HepG2 (cell line): Measurements from ENCODE around the gene EFNA3. TPM values are rescaled to one million over a fixed set of nuclear protein-coding genes. Genes with fewer than 3 reads are reported as not detected.
A peak's percentile ranks its signal among the peaks of the same experiment; 100 is the strongest.

Experiments
- ARNTL ChIP-seq: sonication (generic); formaldehyde crosslinking; IDR thresholded peaks from 2 replicates; pipeline ENCODE4 v1.4.0; 2020; ENCODE audit warnings: mild to moderate bottlenecking, missing genetic modification reagents
- FOXK1 ChIP-seq: sonication (generic); formaldehyde crosslinking; IDR thresholded peaks from 2 replicates; pipeline ENCODE4 v1.4.0; 2020; ENCODE audit warnings: low read depth, missing genetic modification reagents, borderline replicate concordance
- HDAC1 ChIP-seq: sonication (generic); formaldehyde crosslinking; IDR thresholded peaks from 2 replicates; pipeline ENCODE4 v1.5.1; 2020; ENCODE audit warnings: mild to moderate bottlenecking, missing genetic modification reagents
- IRF2 ChIP-seq: IDR thresholded peaks from 2 replicates; pipeline ENCODE4 v1.6.1; 2018; ENCODE audit warnings: missing genetic modification reagents, missing compliant biosample characterization
- KDM2A ChIP-seq: sonication (generic); formaldehyde crosslinking; IDR thresholded peaks from 2 replicates; pipeline ENCODE4 v1.4.0; 2020; ENCODE audit warnings: low read depth, missing genetic modification reagents, borderline replicate concordance
- LCORL ChIP-seq, 2 experiments: fragments of 450-650 bp in 1 of 2; sonication (generic) in 1 of 2; formaldehyde crosslinking in 1 of 2; IDR thresholded peaks; 2 replicates each; pipeline versions ENCODE4 v1.5.0 to v1.6.1; 2017 to 2020; ENCODE audit warnings: antibody characterized with exemption in 1 of 2, missing genetic modification reagents in 1 of 2
- SALL1 ChIP-seq: sonication (generic); formaldehyde crosslinking; IDR thresholded peaks from 2 replicates; pipeline ENCODE4 v1.8.0; 2022; ENCODE audit warnings: mild to moderate bottlenecking, missing genetic modification reagents
- SIX4 ChIP-seq: sonication (generic); formaldehyde crosslinking; IDR thresholded peaks from 2 replicates; pipeline ENCODE4 v1.4.0; 2020; ENCODE audit warnings: missing genetic modification reagents
- SOX13 ChIP-seq, 3 experiments: fragments of 450-650 bp in 1 of 3; sonication (generic) in 1 of 3; formaldehyde crosslinking in 1 of 3; IDR thresholded peaks in 2 of 3; conservative IDR thresholded peaks in 1 of 3; 2 replicates each; pipeline versions ENCODE4 v1.5.0 to v1.6.1; 2016 to 2020; ENCODE audit warnings: antibody characterized with exemption in 1 of 3, mild to moderate bottlenecking in 1 of 3, missing compliant biosample characterization in 1 of 3, missing genetic modification reagents in 1 of 3, moderate library complexity in 1 of 3
- ZFX ChIP-seq: sonication (generic); formaldehyde crosslinking; IDR thresholded peaks from 2 replicates; pipeline ENCODE4 v1.4.0; 2020; ENCODE audit warnings: mild to moderate bottlenecking, low read depth, missing genetic modification reagents, moderate library complexity
- ZMYM3 ChIP-seq: sonication (generic); formaldehyde crosslinking; IDR thresholded peaks from 2 replicates; pipeline ENCODE4 v1.5.1; 2020; ENCODE audit warnings: mild to moderate bottlenecking, missing genetic modification reagents
- ZNF549 ChIP-seq: sonication (generic); formaldehyde crosslinking; IDR thresholded peaks from 2 replicates; pipeline ENCODE4 v1.5.0; 2020; ENCODE audit warnings: missing genetic modification reagents
- ZNF567 ChIP-seq: sonication (generic); formaldehyde crosslinking; IDR thresholded peaks from 2 replicates; pipeline ENCODE4 v1.8.1; 2023; ENCODE audit warnings: mild to moderate bottlenecking, missing genetic modification reagents, borderline replicate concordance
- ZNF598 ChIP-seq: sonication (generic); formaldehyde crosslinking; IDR thresholded peaks from 2 replicates; pipeline ENCODE4 v1.5.1; 2020; ENCODE audit warnings: mild to moderate bottlenecking, missing genetic modification reagents, borderline replicate concordance
- ZNF720 ChIP-seq: sonication (generic); formaldehyde crosslinking; IDR thresholded peaks from 2 replicates; pipeline ENCODE4 v1.4.0; 2020; ENCODE audit warnings: missing genetic modification reagents
- ZNF790 ChIP-seq: sonication (generic); formaldehyde crosslinking; IDR thresholded peaks from 2 replicates; pipeline ENCODE4 v1.8.0; 2022; ENCODE audit warnings: missing genetic modification reagents, mild to moderate bottlenecking, borderline replicate concordance
- polyA plus RNA-seq, 8 experiments: library from polyadenylated mRNA; depleted of rRNA in 3 of 8; stranded (reverse) in 7 of 8; unstranded in 1 of 8; fragments of >200 nt; fragmentation: Illumina TruSeq in 4 of 8; extraction: Trizol in 4 of 8; gene quantifications; 2 replicates each; pipeline versions ENCODE4 v1.2.1 to v1.2.3, GENCODE V29; 2011 to 2016; ENCODE audit warnings: low read depth in 4 of 8, missing spikeins in 1 of 8, mixed read lengths in 1 of 8; ENCODE audit not compliant: insufficient read depth in 1 of 8
- total RNA-seq, 5 experiments: library from RNA; depleted of rRNA; stranded (reverse); fragments of >200 nt; fragmentation: Illumina TruSeq; extraction: Trizol; gene quantifications; 2 replicates each; pipeline ENCODE4 v1.2.3, GENCODE V29; 2016; ENCODE audit warnings: low read depth in 1 of 5
- TF ChIP-seq, protein P1 (sequence below): sonication (generic); formaldehyde crosslinking; IDR thresholded peaks from 2 replicates; pipeline ENCODE4 v1.4.0; 2020; ENCODE audit warnings: missing genetic modification reagents
- TF ChIP-seq, protein P2 (sequence below): sonication (generic); formaldehyde crosslinking; IDR thresholded peaks from 2 replicates; pipeline ENCODE4 v1.8.1; 2023; ENCODE audit warnings: mild to moderate bottlenecking, missing genetic modification reagents
- TF ChIP-seq, protein P3 (sequence below): sonication (generic); formaldehyde crosslinking; IDR thresholded peaks from 2 replicates; pipeline ENCODE4 v1.8.1; 2023; ENCODE audit warnings: mild to moderate bottlenecking, inconsistent platforms, moderate library complexity, missing genetic modification reagents, borderline replicate concordance
- TF ChIP-seq, protein P4 (sequence below): IDR thresholded peaks from 2 replicates; pipeline ENCODE4 v1.6.1; 2016; ENCODE audit warnings: low read depth, missing genetic modification reagents, missing compliant biosample characterization

Gene EFNA3
- total and polyA plus RNA-seq, 2 of the 13 experiments (the other 11 are each of a cell fraction or from before 2014, with no cell fraction given): 1.0 to 5.7 TPM

DNA sequence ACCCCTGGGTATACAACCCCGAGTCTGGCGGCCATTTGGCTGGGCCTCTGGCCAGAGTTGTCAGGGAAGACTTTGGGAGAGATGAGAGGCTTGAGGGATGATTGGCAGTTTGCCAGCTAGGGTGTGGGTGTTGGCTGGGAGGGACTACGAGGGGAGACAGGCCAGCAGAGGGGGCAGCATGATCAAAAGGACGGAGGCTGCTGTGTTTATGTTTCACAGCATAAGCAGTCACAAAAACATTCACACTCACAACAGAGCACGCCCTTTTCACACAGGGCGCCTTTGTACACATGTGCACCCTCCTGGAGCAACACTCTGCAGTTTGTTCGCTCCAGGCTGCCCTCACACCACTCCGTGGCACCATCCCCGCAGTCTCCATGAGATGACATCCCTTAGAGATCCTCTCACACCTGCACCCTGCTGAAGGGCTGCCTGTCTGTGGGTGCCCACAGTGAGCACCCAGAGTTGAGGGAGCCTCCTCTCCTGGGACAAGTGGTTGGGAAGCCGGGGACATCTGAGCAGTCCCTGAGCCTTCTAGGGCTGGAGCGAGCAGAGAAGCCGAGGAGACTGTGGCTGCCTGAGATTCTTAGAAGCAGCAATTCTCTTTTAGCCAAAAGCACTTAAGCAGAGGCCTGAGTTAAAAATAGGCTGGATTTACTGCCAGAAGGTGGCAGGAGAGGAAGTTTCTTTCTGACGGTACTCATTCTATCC is 15.4 kb downstream of the EFNA3 start (continued):
- peak; percentile 87 for TF ChIP-seq LCORL (IDR thresholded peaks at IDR 0.05)
- TF ChIP-seq LCORL (CRISPR knock-in tag; IDR thresholded peaks at IDR 0.05): 0 out of 2 replicates have a peak, but pooled peaks have one; percentile 24
- TF ChIP-seq ZNF598 (CRISPR knock-in tag): peak; percentile 39; the same call in 1 of the 2 replicates
- TF ChIP-seq ZNF790 (CRISPR knock-in tag): 0 out of 2 replicates have a peak, but pooled peaks have one; percentile 53
- peak; percentile 35; the same call in 1 of the 2 replicates for TF ChIP-seq FOXK1 (CRISPR knock-in tag)
- peak; percentile 40; the same call in 1 of the 2 replicates for TF ChIP-seq SALL1 (CRISPR knock-in tag)
- TF ChIP-seq ZFX (CRISPR knock-in tag): peak; percentile 27
- TF ChIP-seq, protein P1, sequence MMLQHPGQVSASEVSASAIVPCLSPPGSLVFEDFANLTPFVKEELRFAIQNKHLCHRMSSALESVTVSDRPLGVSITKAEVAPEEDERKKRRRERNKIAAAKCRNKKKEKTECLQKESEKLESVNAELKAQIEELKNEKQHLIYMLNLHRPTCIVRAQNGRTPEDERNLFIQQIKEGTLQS (CRISPR knock-in tag): no peak
- peak; percentile 35; the same call in 1 of the 2 replicates for TF ChIP-seq KDM2A (CRISPR knock-in tag)
- 0 out of 2 replicates have a peak, but pooled peaks have one; percentile 56 for TF ChIP-seq ZNF720 (CRISPR knock-in tag)
- peak; percentile 55 for TF ChIP-seq HDAC1 (CRISPR knock-in tag)
- TF ChIP-seq, protein P2, sequence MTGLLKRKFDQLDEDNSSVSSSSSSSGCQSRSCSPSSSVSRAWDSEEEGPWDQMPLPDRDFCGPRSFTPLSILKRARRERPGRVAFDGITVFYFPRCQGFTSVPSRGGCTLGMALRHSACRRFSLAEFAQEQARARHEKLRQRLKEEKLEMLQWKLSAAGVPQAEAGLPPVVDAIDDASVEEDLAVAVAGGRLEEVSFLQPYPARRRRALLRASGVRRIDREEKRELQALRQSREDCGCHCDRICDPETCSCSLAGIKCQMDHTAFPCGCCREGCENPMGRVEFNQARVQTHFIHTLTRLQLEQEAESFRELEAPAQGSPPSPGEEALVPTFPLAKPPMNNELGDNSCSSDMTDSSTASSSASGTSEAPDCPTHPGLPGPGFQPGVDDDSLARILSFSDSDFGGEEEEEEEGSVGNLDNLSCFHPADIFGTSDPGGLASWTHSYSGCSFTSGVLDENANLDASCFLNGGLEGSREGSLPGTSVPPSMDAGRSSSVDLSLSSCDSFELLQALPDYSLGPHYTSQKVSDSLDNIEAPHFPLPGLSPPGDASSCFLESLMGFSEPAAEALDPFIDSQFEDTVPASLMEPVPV (CRISPR knock-in tag): no peak
- TF ChIP-seq ZNF567 (CRISPR knock-in tag): no peak
- TF ChIP-seq ARNTL (CRISPR knock-in tag): no peak
- TF ChIP-seq SOX13 (IDR thresholded peaks at IDR 0.05): no peak
- TF ChIP-seq SOX13 (CRISPR knock-in tag; conservative IDR thresholded peaks at IDR 0.05 in 1 of 2, IDR thresholded peaks at IDR 0.05 in 1 of 2): 0 out of 4 replicates have a peak, but pooled peaks of 1 of the 2 experiments have one; percentile 6
- no peak for TF ChIP-seq ZNF549 (CRISPR knock-in tag)
- TF ChIP-seq, protein P3, sequence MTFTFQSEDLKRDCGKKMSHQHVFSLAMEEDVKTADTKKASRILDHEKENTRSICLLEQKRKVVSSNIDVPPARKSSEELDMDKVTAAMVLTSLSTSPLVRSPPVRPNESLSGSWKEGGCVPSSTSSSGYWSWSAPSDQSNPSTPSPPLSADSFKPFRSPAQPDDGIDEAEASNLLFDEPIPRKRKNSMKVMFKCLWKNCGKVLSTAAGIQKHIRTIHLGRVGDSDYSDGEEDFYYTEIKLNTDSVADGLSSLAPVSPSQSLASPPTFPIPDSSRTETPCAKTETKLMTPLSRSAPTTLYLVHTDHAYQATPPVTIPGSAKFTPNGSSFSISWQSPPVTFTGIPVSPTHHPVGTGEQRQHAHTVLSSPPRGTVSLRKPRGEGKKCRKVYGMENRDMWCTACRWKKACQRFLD (CRISPR knock-in tag): no peak
- no peak for TF ChIP-seq SIX4 (CRISPR knock-in tag)
- TF ChIP-seq, protein P4, sequence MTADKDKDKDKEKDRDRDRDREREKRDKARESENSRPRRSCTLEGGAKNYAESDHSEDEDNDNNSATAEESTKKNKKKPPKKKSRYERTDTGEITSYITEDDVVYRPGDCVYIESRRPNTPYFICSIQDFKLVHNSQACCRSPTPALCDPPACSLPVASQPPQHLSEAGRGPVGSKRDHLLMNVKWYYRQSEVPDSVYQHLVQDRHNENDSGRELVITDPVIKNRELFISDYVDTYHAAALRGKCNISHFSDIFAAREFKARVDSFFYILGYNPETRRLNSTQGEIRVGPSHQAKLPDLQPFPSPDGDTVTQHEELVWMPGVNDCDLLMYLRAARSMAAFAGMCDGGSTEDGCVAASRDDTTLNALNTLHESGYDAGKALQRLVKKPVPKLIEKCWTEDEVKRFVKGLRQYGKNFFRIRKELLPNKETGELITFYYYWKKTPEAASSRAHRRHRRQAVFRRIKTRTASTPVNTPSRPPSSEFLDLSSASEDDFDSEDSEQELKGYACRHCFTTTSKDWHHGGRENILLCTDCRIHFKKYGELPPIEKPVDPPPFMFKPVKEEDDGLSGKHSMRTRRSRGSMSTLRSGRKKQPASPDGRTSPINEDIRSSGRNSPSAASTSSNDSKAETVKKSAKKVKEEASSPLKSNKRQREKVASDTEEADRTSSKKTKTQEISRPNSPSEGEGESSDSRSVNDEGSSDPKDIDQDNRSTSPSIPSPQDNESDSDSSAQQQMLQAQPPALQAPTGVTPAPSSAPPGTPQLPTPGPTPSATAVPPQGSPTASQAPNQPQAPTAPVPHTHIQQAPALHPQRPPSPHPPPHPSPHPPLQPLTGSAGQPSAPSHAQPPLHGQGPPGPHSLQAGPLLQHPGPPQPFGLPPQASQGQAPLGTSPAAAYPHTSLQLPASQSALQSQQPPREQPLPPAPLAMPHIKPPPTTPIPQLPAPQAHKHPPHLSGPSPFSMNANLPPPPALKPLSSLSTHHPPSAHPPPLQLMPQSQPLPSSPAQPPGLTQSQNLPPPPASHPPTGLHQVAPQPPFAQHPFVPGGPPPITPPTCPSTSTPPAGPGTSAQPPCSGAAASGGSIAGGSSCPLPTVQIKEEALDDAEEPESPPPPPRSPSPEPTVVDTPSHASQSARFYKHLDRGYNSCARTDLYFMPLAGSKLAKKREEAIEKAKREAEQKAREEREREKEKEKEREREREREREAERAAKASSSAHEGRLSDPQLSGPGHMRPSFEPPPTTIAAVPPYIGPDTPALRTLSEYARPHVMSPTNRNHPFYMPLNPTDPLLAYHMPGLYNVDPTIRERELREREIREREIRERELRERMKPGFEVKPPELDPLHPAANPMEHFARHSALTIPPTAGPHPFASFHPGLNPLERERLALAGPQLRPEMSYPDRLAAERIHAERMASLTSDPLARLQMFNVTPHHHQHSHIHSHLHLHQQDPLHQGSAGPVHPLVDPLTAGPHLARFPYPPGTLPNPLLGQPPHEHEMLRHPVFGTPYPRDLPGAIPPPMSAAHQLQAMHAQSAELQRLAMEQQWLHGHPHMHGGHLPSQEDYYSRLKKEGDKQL (CRISPR knock-in tag): no peak
- no peak for TF ChIP-seq IRF2 (CRISPR knock-in tag)
- no peak for TF ChIP-seq ZMYM3 (CRISPR knock-in tag)
